IPS DF 4.7 (cell line): ENCODE data around the gene SND1.

ENCODE experiments used
- DNase-seq: peaks from one replicate; pipeline ENCODE4 v3.0.0-alpha.2; 2013; ENCODE audit warnings: low spot score; ENCODE audit errors: extremely low read depth

Gene SND1

DNA sequence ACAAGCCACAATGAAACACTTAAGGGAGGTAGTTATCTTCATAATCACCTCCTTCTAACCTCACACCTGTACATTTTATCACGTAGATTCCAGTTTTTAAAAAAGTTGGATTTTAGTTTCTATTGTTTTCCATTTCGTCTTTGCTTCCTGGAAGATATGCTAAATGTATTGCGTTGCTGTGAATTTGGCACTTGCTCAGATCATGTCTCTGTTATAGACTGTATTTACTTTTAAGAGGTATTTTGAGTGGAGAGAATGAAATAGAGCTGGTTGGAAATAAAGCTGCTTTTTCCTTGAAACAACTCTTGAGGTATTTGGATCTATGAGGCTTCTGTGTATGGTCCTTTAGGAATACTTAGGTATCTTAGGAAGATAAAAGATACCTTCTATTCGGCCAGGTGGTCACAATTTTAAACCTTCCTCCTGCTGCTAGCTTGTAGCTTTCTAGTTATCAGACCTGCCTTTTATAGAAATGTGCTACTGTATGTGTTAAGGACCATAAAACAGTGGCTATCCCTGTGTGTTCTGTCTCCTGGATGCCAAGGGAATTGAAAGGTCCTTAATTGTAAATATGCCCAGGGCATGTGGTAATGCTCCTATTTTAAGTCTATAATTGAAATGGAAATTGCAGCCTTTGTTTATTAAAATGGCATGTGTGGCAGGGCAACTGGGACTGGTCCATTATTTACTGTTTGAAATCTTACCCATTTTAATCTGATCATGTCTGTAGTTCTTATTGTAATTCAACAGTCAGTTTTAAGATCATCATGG, 147.7 kb downstream of the SND1 start:
- no peak for DNase-seq

DNA sequence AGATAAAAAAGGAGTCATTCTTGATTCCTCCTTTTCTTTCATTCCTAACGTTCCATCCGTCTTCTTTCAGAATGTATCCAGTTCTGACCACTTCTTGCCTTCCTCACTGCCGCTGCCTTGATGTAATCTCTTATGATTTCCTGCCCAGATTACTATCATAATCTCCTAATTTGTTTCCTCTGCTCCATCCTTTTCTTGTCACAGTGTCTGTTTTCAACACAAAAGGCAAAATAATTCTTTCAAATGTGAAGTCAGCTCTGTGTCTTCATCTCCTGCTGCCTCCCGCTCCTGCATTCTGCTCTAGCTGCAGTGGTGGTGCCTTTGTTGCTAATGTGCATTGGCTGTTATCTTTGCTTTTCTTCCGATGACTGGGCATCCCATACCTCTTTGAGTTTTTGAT, 150.9 kb downstream of the SND1 start:
- no peak for DNase-seq

DNA sequence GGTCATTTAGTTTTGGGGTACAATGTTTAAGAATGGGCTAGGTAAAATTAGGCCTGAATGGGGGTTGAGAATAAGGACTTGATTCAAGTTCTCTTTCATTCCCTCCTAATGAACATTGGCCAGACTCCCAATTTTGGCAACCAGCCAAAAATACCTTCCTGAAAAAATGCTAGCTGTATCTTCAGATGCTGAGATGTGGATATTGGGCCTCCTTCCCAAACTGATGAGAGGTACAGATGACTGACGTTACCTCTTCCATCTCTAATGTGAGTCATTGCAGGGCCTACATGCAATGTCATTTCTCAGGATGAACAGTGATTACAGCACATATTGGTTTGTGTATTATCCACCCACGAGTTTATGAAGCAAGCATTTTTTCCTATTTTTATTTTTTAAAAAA, 151.6 kb downstream of the SND1 start:
- DNase-seq = no peak

DNA sequence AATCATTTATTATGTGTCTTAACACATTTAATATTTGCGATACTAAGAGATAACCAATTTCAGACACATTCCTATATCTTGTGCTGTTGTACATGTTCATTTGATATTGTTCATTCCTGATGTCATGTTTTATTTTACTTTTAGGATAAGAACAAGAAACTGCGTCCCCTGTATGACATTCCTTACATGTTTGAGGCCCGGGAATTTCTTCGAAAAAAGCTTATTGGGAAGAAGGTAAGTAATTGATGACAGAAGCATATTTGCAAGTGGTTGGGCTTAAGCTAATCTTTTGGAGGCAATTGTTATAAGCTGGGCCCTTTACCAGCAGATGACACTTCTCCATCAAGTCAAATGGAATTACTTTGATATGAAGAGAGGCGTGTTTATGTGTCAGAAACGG, 155.3 kb downstream of the SND1 start:
- no peak for DNase-seq

DNA sequence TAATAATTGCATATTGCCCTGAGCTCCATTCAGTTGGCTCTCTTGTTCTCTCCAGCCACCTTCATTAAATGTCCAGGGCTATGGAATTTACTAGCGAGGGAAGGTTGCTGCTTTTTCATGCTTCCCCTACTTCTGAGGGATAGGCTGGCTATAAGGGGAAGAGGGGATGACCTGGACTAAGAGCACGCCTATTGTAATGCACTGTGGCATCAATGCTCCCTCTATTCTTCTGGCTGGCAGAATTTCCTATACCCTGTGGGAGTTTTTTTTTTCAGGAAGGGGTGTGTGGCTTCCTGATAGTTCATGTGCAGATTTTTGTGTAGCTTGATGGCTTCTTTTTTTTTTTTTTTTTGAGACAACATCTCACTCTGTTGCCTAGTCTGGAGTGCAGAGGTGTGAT, 155.8 kb downstream of the SND1 start:
- DNase-seq = no peak

DNA sequence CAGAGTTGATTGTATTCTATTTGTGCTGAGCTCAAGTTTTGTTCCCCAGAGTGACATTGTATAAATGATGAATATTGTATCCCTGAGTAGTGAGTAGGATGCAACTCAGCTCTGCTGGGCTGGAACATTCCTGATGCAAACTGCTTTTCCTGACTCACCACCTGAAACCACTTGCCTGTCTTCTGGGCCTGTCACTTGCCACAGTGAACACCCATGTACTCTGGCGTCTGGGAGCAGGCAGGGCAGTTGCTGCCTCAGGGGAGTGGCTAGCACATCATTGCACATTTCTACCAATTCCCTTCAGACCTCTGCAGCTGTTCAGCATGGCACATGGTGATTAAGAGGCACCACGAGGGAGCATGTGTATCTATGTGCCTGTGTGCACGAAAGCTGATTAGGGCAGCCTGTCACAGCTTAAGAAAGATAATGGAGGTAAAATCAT, 157.3 kb downstream of the SND1 start:
- DNase-seq = no peak

DNA sequence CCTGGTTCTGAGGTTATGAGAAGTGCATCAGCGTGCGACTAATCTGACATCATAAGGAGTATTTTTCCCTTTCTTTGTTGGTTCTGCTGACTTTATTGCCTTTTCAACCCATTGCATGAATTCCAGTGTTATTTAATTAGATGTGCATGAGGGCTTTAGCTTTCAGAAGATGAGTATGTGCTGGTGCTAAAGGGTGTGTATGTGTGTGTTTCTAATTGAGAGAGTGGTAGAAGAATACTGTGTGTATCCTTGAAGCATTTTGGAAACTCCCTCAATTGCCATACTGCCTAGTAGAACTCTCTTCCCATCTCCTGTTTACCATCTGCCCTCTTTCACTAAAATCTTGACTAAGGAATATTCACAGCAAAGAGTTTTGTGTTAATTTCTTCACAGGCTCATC, 158.1 kb downstream of the SND1 start:
- no peak for DNase-seq

DNA sequence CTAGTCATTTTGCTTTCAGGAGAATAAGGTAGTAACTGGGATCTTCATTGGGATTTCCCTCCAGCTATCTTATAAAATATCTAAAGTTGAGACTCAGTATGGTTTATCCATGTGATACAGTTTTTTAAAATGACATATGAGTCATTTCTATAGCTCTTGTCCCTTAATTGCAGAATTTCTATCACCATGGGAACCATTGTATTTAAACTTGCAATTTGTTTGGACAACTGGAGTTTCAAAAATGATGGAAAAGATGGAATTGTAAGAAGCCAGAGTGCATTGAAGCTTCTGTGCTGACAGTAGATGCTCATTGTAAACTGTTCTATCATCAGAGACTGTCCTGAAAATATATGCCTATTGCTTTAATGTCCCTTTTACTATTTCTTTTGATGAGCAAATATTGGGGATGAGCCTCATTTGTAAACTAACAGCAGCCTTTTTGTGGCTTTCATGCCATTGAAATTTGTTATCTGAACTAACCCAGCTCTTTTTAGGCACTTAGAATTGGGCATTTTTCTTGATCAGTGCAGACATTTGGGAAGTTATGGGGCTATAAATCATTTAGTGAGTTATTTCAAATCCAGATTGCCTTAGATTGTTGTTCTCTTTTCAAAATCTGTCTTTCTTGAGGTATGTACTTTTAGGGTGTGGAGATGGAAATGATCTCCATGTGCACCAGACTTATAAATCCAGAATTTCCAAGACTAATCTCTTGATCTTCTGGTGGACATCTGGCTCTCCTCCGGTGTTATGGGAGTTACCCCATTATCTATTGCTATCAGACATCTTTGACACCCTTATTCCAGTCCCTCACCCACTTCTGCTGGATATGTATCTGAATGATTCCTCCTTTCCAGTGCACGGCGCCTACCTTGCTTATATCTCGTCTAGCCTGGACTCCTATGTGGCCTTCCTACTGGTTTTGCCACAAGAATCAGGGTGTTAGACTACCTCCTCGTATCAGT, 159.0 kb downstream of the SND1 start:
- DNase-seq = no peak

DNA sequence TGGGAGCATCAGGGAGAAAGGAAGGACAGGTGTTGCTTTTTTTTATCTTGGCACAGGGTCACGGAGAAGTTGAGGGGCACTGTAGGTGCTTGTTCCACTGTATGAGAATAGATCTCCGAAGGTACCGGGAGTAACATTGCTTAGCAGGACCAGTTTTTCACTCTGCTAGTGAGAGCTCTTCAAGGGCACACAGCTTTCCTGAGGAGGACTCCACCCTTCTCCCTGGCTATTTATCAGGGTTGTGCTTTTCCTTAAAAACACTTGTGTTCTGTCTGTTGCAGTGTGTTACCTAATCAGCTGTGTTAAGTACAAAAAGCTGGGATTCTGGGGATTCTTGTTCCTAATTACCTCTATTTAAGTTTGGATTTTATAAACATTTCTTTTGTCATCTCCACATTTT, 160.5 kb downstream of the SND1 start:
- no peak for DNase-seq

DNA sequence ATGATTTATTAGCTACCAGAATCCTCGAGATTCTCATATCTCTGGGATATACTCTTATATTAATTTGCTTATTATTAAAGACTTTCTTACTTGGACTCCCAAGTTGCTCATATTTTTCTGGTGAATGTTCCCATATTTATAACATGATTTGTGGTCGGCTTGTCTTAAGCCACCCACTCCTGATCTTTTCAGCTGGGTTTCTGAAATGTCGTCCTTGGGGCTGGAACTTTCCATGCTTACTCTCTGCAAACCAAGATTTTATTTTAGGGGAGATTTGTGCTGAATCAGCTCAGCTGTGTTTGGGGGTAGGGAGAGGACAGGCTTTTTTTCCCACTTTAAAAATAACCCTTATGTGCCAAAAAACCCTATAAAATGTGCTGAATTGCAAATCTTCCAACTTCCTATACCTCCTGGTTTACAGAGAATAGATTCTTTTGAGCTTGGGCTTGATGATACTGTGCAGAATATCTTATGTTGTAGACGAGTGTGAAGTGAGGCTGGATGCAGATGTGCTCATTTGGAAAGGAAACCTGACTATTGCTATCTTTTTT, 162.1 kb downstream of the SND1 start:
- DNase-seq = no peak

DNA sequence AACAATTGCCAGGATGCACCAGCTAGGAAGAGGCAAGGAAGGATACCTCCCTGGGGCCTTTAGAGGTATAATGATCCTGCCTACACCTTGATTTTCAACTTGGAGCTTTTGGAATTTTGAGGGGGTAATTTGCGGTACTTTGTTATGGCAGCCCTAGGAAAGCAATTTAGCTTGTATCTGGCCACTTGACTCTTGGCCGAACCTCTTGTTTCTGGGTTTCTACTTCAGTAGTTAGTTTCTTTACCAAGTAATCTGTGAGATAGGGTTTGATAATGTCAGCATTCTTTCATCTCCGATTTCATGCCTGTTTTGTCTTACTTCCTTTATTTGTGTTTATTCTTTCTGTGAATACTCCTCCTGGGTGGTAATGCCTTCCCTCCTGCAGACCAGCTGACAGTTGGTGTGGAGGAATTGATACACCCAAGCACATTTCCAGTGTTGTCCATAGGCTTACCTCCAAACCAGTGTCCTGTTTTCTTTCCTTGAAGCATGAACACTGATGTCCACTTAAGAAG, 163.7 kb downstream of the SND1 start:
- no peak for DNase-seq

DNA sequence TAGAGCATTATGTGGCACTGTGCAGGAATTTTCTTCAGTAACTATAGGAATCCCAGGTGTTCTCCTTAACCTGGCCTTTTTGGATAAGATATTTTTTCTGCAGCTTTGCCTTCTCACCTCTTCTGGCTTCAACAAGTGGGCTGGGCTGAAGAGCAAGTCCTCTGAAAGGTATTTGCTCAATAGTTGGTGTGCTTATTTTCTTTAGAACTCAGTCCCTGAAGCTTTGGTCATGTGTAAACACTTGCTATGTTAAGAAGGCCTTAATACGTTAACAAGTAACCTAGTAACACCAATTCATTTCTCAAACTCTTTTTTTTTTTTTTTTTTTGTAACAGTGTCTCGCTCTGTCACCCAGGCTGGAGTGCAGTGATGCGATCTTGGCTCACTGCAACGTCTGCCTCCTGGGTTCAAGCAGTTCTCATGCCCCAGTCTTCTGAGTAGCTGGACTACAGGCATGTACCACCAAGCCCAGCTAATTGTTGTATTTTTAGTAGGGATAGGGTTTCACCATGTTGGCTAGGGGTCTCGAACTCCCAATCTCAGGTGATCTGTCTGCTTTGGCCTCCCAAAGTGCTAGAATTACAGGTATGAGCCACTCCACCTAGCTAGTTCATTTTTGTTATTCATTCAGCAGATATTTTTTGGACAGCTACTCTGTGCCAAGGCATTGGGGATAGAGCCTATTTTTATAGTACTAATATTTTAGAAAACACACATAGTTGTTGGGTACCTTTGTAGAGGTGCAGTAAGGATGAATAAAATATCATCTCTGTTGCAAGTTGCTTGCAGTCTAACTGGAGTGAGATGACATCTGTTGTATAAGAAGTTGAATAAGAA, 164.6 kb downstream of the SND1 start:
- no peak for DNase-seq

DNA sequence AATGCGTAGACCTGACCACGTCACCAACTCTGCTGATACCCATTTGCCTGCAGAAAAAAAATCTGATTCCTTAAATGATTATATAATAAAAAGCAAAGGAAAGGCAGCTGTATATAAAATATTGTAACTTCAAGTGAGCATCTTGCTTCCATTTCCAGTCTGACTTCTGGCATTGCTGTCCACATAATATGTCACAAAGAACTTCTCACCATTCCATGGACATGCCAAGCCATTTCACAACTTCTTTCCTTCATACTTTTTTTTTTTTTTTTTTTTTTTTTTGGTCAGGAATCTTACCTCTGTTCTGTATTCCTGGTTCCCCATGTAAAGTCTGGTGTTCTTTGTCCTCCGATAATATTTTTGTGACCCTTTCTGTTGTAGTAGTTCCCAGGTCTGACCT, 165.5 kb downstream of the SND1 start:
- no peak for DNase-seq

DNA sequence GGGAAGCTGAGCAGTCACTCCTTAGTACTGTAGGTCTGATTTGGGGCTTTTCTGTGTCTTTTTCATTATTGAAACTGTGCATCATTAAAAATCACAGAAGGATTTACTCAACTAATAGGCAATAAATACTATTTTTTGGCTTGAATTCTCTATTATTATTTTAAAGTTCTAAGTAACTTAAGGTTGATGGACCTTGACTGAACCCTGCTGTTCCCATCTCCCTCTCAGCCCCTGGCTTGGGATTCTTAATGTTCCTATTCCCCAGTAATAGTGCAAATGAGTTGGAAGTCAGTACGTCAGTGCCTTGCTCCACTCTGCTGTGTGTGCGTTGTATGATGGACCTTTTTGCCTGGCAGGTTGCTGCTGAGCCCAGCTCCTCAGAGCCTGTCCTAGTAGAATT, 166.3 kb downstream of the SND1 start:
- DNase-seq = no peak

DNA sequence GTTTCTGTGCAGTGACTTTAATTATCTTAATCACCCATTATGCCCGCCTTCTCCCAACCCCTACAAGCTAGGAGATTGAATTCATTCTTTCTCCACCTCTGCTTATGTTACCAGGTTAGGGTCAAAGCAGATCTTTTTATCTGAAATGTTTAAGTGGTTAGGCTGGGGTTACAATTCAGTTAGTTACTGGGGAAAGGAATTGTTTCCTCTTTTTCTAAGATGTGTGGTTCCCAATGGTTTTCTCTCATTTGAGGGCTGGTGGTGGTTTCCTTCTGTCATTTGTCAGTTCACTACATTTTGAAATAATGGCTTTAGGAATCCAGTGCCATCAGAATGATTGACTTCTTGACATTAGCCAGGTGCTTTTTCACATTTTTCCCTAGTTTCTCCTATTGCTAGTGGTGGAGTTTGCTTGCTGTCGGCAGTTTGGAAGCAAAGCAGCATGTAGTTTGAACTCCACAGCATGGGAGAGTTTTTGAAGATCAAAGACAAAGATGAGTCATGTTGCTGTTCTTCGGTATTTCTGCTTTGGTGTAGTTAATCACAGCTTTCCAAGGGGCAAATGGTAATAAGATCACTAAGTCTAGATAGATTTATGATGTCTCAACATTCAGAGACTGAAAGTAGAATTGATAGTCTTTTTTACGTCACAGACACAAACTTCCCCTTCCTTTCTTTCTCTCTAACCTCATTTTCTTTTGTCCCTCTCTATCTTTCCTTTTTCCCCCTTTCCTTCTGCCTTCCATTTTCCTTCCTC, 168.2 kb downstream of the SND1 start:
- DNase-seq = no peak

DNA sequence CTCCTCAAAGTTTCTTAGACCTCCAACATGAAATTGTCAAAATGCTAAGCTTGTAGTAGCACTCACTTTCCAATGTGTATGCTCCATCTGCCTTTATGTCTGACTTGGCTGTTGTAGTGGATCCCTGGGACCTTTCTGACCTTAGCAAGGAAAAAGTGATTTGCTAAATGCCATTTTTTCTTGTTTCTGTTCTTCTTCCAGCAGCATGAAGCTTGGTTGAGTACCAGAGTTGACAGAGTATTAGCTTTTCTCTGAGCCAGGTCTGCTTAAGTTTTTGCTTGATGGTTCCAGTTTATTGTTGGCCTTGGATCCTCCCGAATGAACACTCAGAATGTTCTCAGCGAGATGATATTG, 168.7 kb downstream of the SND1 start:
- no peak for DNase-seq

DNA sequence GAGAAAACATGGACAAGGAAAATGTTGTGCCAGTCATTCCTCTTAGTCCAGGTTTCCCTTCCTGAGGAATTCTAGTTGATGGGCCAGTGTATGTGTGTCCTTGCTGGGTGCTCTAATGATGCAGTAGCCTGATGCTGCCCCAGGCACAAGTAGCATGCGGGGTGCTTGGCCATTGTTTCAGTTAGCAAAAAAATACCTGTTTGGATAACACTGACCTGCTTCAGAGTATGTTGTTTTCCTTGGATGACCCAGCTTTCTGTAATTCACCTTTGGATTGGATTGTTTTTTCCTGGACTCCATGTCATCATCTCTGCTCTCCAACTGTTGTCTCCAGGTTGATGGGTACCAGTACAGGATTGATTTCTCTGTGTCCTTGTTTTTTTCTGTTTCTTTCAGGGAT, 169.2 kb downstream of the SND1 start:
- DNase-seq = no peak

DNA sequence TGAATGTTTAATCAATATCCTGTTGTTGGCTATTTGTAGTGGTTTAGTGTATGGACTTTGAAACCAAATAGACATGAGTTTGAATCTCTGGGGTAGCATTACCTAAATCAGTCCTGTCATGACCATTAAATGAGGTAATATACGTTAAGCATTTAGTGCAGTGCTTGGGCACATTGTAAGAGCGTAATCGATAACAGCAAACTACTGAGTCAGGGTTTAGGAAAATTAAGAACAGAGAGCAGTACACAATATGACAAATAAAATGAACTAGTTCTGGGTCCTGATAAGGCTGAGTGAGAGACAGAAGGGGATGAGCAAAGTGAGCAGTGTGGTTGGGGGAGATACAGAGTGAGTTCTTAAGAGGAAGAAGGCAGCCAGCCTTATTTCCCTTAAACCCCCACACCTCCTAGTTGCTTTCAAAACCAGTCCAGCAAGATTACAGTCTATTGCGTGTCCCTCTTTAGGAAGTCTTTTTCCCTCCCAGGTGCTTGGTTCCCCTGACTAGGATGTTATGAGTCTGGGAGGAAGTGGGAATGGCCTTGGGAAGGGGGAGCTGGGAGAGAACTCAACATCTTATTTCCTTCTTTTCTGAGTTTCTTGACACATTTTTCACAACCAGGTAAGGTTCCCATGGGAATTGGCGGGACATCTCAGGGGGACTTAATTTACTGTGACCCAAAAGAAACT, 171.0 kb downstream of the SND1 start:
- DNase-seq = no peak

DNA sequence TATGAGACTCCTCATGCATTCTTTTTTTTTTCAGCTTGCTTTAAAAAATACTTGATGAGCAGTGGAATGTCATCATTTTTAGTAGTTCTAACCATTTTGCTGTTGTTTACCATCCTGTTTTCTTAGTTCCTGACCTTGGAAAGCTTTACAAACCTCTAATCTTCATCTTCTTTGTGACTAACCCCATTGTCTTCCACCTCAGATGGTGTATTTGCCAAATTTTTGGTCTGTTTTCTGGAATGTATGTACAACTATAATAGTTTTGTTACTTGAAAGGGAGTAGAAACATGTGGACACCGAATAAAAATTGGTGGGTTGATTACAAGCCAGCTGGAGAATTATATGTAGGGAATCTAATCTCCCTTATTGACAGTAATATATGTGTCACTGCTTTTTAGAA, 172.7 kb downstream of the SND1 start:
- DNase-seq = no peak
